Right kidney (tissue), 1 donor: ENCODE data around the gene ZNRF3.

ENCODE experiments used
- DNase-seq: peaks from one replicate; pipeline ENCODE4 v3.0.0-alpha.2; 2016

ZNRF3 gene

GRCh38 chr22:28952857-28953256, 69.5 kb downstream of the ZNRF3 start:
- DNase-seq: no peak

GRCh38 chr22:28953403-28953802, 70.0 kb downstream of the ZNRF3 start:
- no peak for DNase-seq

- DNase-seq: no peak
These were observed 70.9 kb downstream of the ZNRF3 start for GRCh38 chr22:28953976-28954880.

- no peak for DNase-seq
These were observed 72.4 kb downstream of the ZNRF3 start for GRCh38 chr22:28955817-28956216.

- no peak for DNase-seq
These were observed 73.1 kb downstream of the ZNRF3 start for GRCh38 chr22:28956506-28956905.

- DNase-seq: no peak
These were observed 75.2 kb downstream of the ZNRF3 start for GRCh38 chr22:28958611-28959010.

GRCh38 chr22:28962042-28962554, 78.7 kb downstream of the ZNRF3 start:
- no peak for DNase-seq

GRCh38 chr22:28963362-28963761, 80.0 kb downstream of the ZNRF3 start:
- DNase-seq: no peak

GRCh38 chr22:28967163-28967665, 83.8 kb downstream of the ZNRF3 start:
- DNase-seq: no peak

GRCh38 chr22:28967969-28968368, 84.6 kb downstream of the ZNRF3 start:
- no peak for DNase-seq

- no peak for DNase-seq
These were observed 86.2 kb downstream of the ZNRF3 start for GRCh38 chr22:28969401-28970168.

GRCh38 chr22:28973352-28973751, 90.0 kb downstream of the ZNRF3 start:
- no peak for DNase-seq

- DNase-seq: no peak
These were observed 93.7 kb downstream of the ZNRF3 start for GRCh38 chr22:28977060-28977459.

- no peak for DNase-seq
These were observed 94.2 kb downstream of the ZNRF3 start for GRCh38 chr22:28977481-28977971.

GRCh38 chr22:28978158-28978557, 94.8 kb downstream of the ZNRF3 start:
- no peak for DNase-seq

- no peak for DNase-seq
These were observed 95.8 kb downstream of the ZNRF3 start for GRCh38 chr22:28978863-28979796.

- no peak for DNase-seq
These were observed 97.0 kb downstream of the ZNRF3 start for GRCh38 chr22:28980326-28980725.

GRCh38 chr22:28981818-28982499, 98.6 kb downstream of the ZNRF3 start:
- DNase-seq: no peak

GRCh38 chr22:28983190-28983589, 99.8 kb downstream of the ZNRF3 start:
- DNase-seq: no peak

GRCh38 chr22:28983788-28984441, 100.5 kb downstream of the ZNRF3 start:
- DNase-seq: no peak
